GM23248 (cell line): ENCODE measurements around the gene FAM217A. TPM values are rescaled to one million over a fixed set of nuclear protein-coding genes. Genes with fewer than 3 reads are reported as not detected.

Experiments
- DNase-seq: peaks from one replicate; pipeline ENCODE4 v3.0.0-alpha.2; 2015
- H2AFZ ChIP-seq: fragments of 200-600 bp; sonication (generic); 2 replicates; pipeline ENCODE4 v1.6.1; 2016; ENCODE audit warnings: antibody characterized with exemption
- H3F3A ChIP-seq: fragments of 200-600 bp; sonication (generic); 2 replicates; pipeline ENCODE4 v1.6.1; 2016; ENCODE audit warnings: mild to moderate bottlenecking, antibody characterized with exemption, mixed run types; ENCODE audit not compliant: insufficient read depth
- H3K27ac ChIP-seq: fragments of 200-600 bp; sonication (generic); 2 replicates; pipeline ENCODE4 v1.5.1; 2016; ENCODE audit warnings: mild to moderate bottlenecking
- H3K27me3 ChIP-seq: fragments of 200-600 bp; sonication (generic); replicated peaks from 2 replicates; pipeline ENCODE4 v1.6.1; 2016; ENCODE audit warnings: mild to moderate bottlenecking; ENCODE audit not compliant: insufficient read depth
- H3K36me3 ChIP-seq: fragments of 200-600 bp; sonication (generic); 2 replicates; pipeline ENCODE4 v1.6.1; 2016; ENCODE audit warnings: low read depth, mild to moderate bottlenecking
- H3K4me1 ChIP-seq: fragments of 200-600 bp; sonication (generic); 2 replicates; pipeline ENCODE4 v1.6.1; 2016; ENCODE audit warnings: mild to moderate bottlenecking; ENCODE audit not compliant: insufficient read depth
- H3K4me2 ChIP-seq: fragments of 200-600 bp; sonication (generic); one replicate; pipeline ENCODE4 v1.6.1; 2016; ENCODE audit warnings: mild to moderate bottlenecking; ENCODE audit not compliant: unreplicated experiment
- H3K4me3 ChIP-seq: fragments of 200-600 bp; sonication (generic); 2 replicates; pipeline ENCODE4 v1.5.1; 2016; ENCODE audit warnings: mild to moderate bottlenecking
- H3K79me2 ChIP-seq: fragments of 200-600 bp; sonication (generic); 2 replicates; pipeline ENCODE4 v1.6.1; 2016; ENCODE audit warnings: mild to moderate bottlenecking; ENCODE audit not compliant: insufficient read depth
- H3K9ac ChIP-seq: fragments of 200-600 bp; sonication (generic); 2 replicates; pipeline ENCODE4 v1.6.1; 2016; ENCODE audit warnings: mild to moderate bottlenecking
- H3K9me2 ChIP-seq: fragments of 200-600 bp; sonication (generic); 2 replicates; pipeline ENCODE4 v1.6.1; 2016; ENCODE audit warnings: mixed run types, mild to moderate bottlenecking, moderate library complexity; ENCODE audit not compliant: insufficient read depth
- H3K9me3 ChIP-seq: fragments of 200-600 bp; sonication (generic); one replicate; pipeline ENCODE4 v1.6.1; 2017; ENCODE audit warnings: low read depth
- H4K20me1 ChIP-seq: fragments of 200-600 bp; sonication (generic); 2 replicates; pipeline ENCODE4 v1.6.0; 2016; ENCODE audit not compliant: insufficient read depth
- EZH2 ChIP-seq: fragments of 200-600 bp; sonication (generic); IDR thresholded peaks from 2 replicates; pipeline ENCODE4 v1.6.1; 2018; ENCODE audit warnings: antibody characterized with exemption, mild to moderate bottlenecking; ENCODE audit not compliant: insufficient read depth, poor library complexity, severe bottlenecking
- EZH2phosphoT487 ChIP-seq: fragments of 200-600 bp; sonication (generic); IDR thresholded peaks from 2 replicates; pipeline ENCODE4 v1.6.1; 2018; ENCODE audit warnings: antibody characterized with exemption, moderate library complexity, mild to moderate bottlenecking, low read depth; ENCODE audit not compliant: insufficient read depth
- WGBS, 2 experiments: methylation state at CpG; one replicate each; pipeline ENCODE4 v1.1.6; 2015 to 2017; ENCODE audit warnings: low lambda C conversion rate in 2 of 2, low coverage in 1 of 2; ENCODE audit errors: missing lambda C conversion rate in 2 of 2; 5-methylcytosine and 5-hydroxymethylcytosine counted together
- in situ Hi-C: fragments of 300-500 bp; cut with MboI; formaldehyde crosslinking; loops from 2 replicates; pipeline ENCODE4 v1.15.0; 2020
- polyA plus RNA-seq: library from polyadenylated mRNA; unstranded; fragments of >200 nt; fragmentation: Nextera tagmentation; extraction: Ambion mirVana; gene quantifications from 2 replicates; pipeline ENCODE4 v1.2.1, GENCODE V29; 2016
- total RNA-seq: library from RNA; depleted of rRNA; stranded (reverse); fragments of >200 nt; shearing (Covaris generic); gene quantifications from 2 replicates; pipeline ENCODE4 v1.2.3, GENCODE V29; 2014; rRNA removed

FAM217A gene
- total and polyA plus RNA-seq, 2 experiments from 2014 or later = not detected

GRCh38 chr6:4021854-4022695 lies 56.9 kb downstream of the FAM217A start:
- peak; percentile 56 for DNase-seq
- Histone ChIP-seq H3K79me2 (peaks cover 87% of the 10 kb centered on the region), H3K36me3 (no peaks in the 10 kb centered on the region), H3K9ac (peak overlapping the region; percentile 94), H3K27ac (peak overlapping the region; percentile 89), H3K27me3 (no peaks in the 10 kb centered on the region), H3K4me2 (peak overlapping the region; percentile 99), H4K20me1 (peaks cover 13% of the 10 kb centered on the region), H2AFZ (peak overlapping the region; percentile 64), H3K9me3 (no peaks in the 10 kb centered on the region), H3K4me1 (peaks cover 30% of the 10 kb centered on the region), H3F3A (peaks cover 35% of the 10 kb centered on the region), H3K4me3 (peak overlapping the region; percentile 83), H3K9me2 (no peaks in the 10 kb centered on the region)
- 1% methylated on average over 15 of the region's 15 CpGs for WGBS, 2 experiments
- TF ChIP-seq EZH2 (no peak), EZH2phosphoT487 (no peak)
- in situ Hi-C loops = no loop called here

GRCh38 chr6:4021133-4021853 lies 57.6 kb downstream of the FAM217A start:
- Histone ChIP-seq H3K9me3 (no peaks in the 10 kb centered on the region), H3K4me3 (peak overlapping the region; percentile 83), H3K27me3 (no peaks in the 10 kb centered on the region), H3K4me2 (peak overlapping the region; percentile 99), H3F3A (peaks cover 36% of the 10 kb centered on the region), H2AFZ (peak overlapping the region; percentile 79), H3K79me2 (peaks cover 87% of the 10 kb centered on the region), H3K27ac (peak overlapping the region; percentile 89), H3K36me3 (no peaks in the 10 kb centered on the region), H3K4me1 (peaks cover 32% of the 10 kb centered on the region), H4K20me1 (peaks cover 8% of the 10 kb centered on the region; the same call in 1 of the 2 replicates), H3K9ac (peak overlapping the region; percentile 94), H3K9me2 (no peaks in the 10 kb centered on the region)
- TF ChIP-seq EZH2 = no peak
- TF ChIP-seq EZH2phosphoT487 = no peak
- peak; percentile 99 for DNase-seq
- in situ Hi-C loops = no loop called here
- WGBS, 2 experiments = 0 to 1% methylated on average over 57 to 64 of the region's 65 CpGs

- TF ChIP-seq EZH2phosphoT487 (no peak), EZH2 (no peak)
- DNase-seq = no peak
- in situ Hi-C loops = no loop called here
Measured at GRCh38 chr6:4020822-4021132, 58.2 kb downstream of the FAM217A start.

GRCh38 chr6:4018924-4019236 lies 60.1 kb downstream of the FAM217A start:
- H3K27me3 ChIP-seq = no peaks in the 10 kb centered on the region
- no peaks in the 10 kb centered on the region for H4K20me1 ChIP-seq
- WGBS, 2 experiments = 3% methylated on average over 8 of the region's 8 CpGs
- H3K36me3 ChIP-seq = no peaks in the 10 kb centered on the region
- peak overlapping the region; percentile 93 for H3K9ac ChIP-seq
- no peaks in the 10 kb centered on the region for H3K9me2 ChIP-seq
- no peaks in the 10 kb centered on the region for H3K9me3 ChIP-seq
- peaks cover 87% of the 10 kb centered on the region for H3K79me2 ChIP-seq
- peak overlapping the region; percentile 93 for H3K27ac ChIP-seq
- peak overlapping the region; percentile 87 for H2AFZ ChIP-seq
- TF ChIP-seq EZH2 = no peak
- TF ChIP-seq EZH2phosphoT487 = no peak
- peak overlapping the region; percentile 83 for H3K4me3 ChIP-seq
- H3F3A ChIP-seq = peaks cover 36% of the 10 kb centered on the region
- in situ Hi-C loops = no loop called here
- peaks cover 27% of the 10 kb centered on the region for H3K4me1 ChIP-seq
- peak overlapping the region; percentile 86 for H3K4me2 ChIP-seq
- DNase-seq = no peak

More at GRCh38 chr6:4020822-4021132, 58.2 kb downstream of the FAM217A start:
- Histone ChIP-seq H3K9me2 (no peaks in the 10 kb centered on the region), H4K20me1 (peaks cover 8% of the 10 kb centered on the region; the same call in 1 of the 2 replicates), H3K9ac (peak overlapping the region; percentile 94), H2AFZ (peak overlapping the region; percentile 79), H3K36me3 (no peaks in the 10 kb centered on the region), H3K79me2 (peaks cover 87% of the 10 kb centered on the region), H3K9me3 (no peaks in the 10 kb centered on the region), H3K4me3 (peak overlapping the region; percentile 83), H3K4me1 (peaks cover 32% of the 10 kb centered on the region), H3F3A (peaks cover 36% of the 10 kb centered on the region), H3K27ac (peak overlapping the region; percentile 89), H3K27me3 (no peaks in the 10 kb centered on the region), H3K4me2 (peak overlapping the region; percentile 87)
- WGBS, 2 experiments = 0 to 1% methylated on average over 12 of the region's 12 CpGs

Other genes starting within 250 kb of the FAM217A start
- gene FAM50B, start 229.8 kb downstream of the FAM217A start, total RNA-seq = 6.1 and 7.6 TPM in 2 replicates
- gene FAM50B, start 229.8 kb downstream of the FAM217A start, polyA plus RNA-seq = 12.1 and 14.0 TPM in 2 replicates
- gene ECI2, start 56.4 kb upstream of the FAM217A start, total RNA-seq = 91.7 and 116 TPM in 2 replicates
- gene ECI2, start 56.4 kb upstream of the FAM217A start, polyA plus RNA-seq = 134 and 138 TPM in 2 replicates